Measurements from ENCODE around the gene METTL26. TPM values are rescaled to one million over a fixed set of nuclear protein-coding genes. Genes with fewer than 3 reads are reported as not detected.
A peak's percentile ranks its signal among the peaks of the same experiment; 100 is the strongest.

METTL26 gene
- total and polyA plus RNA-seq, 9 of the 15 experiments (the other 6 are each of a cell fraction or from before 2014, with no cell fraction given), result 7.3 to 262 (median 80.9) TPM

DNA sequence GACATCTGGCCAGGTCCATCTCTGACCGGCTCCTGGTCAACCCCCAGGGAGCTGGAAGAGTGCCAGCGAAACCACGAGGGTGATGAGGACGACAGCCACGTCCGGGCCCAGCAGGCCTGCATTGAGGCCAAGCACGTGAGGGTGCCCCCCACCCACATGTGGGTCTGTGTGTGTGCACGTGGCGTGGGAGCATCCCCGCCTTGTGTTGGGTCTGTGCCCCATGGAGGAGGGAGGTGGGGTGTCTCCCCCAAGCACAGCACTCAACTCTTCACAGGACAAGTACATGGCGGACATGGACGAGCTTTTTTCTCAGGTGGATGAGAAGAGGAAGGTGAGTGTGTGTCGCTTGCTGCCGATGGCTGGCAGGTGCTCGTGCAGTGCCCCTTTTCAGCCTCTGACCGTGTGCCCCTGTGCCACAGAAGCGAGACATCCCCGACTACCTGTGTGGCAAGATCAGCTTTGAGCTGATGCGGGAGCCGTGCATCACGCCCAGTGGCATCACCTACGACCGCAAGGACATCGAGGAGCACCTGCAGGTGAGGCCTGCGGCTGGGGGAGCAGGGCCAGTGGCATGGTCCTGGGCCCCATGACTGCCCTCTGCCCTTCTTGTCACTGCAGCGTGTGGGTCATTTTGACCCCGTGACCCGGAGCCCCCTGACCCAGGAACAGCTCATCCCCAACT is 45.8 kb upstream of the METTL26 start (continued):
- TF ChIP-seq PBX2 (CRISPR knock-in tag; IDR thresholded peaks at IDR 0.05; ENCODE audit: low read depth) (no peak), PBX2 (tag; conservative IDR thresholded peaks at IDR 0.05; ENCODE audit: low read depth) (no peak), ESRRA (IDR thresholded peaks at IDR 0.05; ENCODE audit: borderline replicate concordance, low read depth) (no peak; the same call in 1 of the 2 replicates), KAT8 (IDR thresholded peaks at IDR 0.05; ENCODE audit: low read depth) (no peak), HDAC2 (IDR thresholded peaks at IDR 0.05) (no peak), RAD51 (IDR thresholded peaks at IDR 0.05; ENCODE audit: borderline replicate concordance, low read depth) (no peak), NFIC (IDR thresholded peaks at IDR 0.05) (peak; percentile 98), DACH1 (IDR thresholded peaks at IDR 0.05; ENCODE audit: partially characterized antibody) (peak; percentile 26), COPS2 (conservative IDR thresholded peaks at IDR 0.05) (no peak), ETV1 (tag; conservative IDR thresholded peaks at IDR 0.05; ENCODE audit: low read depth) (no peak; the same call in 1 of the 2 replicates), PRMT5 (CRISPR knock-in tag; IDR thresholded peaks at IDR 0.05) (no peak), ZNF280A (IDR thresholded peaks at IDR 0.05; ENCODE audit: low read depth, partially characterized antibody) (no peak), ZBTB11 (CRISPR knock-in tag; IDR thresholded peaks at IDR 0.05) (no peak)
- TF ChIP-seq, protein P1, sequence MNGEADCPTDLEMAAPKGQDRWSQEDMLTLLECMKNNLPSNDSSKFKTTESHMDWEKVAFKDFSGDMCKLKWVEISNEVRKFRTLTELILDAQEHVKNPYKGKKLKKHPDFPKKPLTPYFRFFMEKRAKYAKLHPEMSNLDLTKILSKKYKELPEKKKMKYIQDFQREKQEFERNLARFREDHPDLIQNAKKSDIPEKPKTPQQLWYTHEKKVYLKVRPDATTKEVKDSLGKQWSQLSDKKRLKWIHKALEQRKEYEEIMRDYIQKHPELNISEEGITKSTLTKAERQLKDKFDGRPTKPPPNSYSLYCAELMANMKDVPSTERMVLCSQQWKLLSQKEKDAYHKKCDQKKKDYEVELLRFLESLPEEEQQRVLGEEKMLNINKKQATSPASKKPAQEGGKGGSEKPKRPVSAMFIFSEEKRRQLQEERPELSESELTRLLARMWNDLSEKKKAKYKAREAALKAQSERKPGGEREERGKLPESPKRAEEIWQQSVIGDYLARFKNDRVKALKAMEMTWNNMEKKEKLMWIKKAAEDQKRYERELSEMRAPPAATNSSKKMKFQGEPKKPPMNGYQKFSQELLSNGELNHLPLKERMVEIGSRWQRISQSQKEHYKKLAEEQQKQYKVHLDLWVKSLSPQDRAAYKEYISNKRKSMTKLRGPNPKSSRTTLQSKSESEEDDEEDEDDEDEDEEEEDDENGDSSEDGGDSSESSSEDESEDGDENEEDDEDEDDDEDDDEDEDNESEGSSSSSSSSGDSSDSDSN (IDR thresholded peaks at IDR 0.05; ENCODE audit: borderline replicate concordance in 1 of 2, low read depth in 2 of 2, low read length in 2 of 2), result no peak
- TF ChIP-seq, protein P2, sequence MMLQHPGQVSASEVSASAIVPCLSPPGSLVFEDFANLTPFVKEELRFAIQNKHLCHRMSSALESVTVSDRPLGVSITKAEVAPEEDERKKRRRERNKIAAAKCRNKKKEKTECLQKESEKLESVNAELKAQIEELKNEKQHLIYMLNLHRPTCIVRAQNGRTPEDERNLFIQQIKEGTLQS (IDR thresholded peaks at IDR 0.05), result no peak
- TF ChIP-seq, protein P2 (CRISPR knock-in tag; conservative IDR thresholded peaks at IDR 0.05), result no peak
